KG1 (cell line): ENCODE measurements around the gene RPS14.
"Not testable (repeated sequence)": the region's sequence is repeated elsewhere in the genome, so short reads cannot be mapped to it uniquely, and the experiment has no call there.

Source experiments
- DNase-seq: peaks from one replicate; lab custom pipeline; 2025; lab: John Stamatoyannopoulos, UW

The RPS14 gene

GRCh38 chr5:150479416-150479815 is 29.9 kb upstream of the RPS14 start:
- no peak for DNase-seq

DNA sequence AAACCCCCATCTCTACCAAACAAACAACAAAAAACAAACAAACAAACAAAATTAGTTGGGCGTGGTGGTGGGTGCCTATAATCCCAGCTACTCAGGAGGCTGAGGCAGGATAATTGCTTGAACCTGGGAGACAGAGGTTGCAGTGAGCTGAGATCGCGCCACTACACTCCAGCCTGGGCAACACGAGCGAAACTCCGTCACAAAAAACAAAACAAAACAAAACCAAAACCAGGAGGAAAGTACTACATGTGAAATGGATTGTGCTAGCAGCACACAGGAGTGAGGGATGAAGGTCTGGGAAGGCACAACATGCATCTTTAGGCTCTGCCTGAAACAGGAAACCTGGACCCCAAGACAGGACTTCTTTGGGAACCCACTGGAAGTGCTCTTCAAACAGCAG is 27.0 kb upstream of the RPS14 start:
- not testable (repeated sequence) for DNase-seq

GRCh38 chr5:150473673-150474358 is 24.3 kb upstream of the RPS14 start:
- no peak for DNase-seq

DNA sequence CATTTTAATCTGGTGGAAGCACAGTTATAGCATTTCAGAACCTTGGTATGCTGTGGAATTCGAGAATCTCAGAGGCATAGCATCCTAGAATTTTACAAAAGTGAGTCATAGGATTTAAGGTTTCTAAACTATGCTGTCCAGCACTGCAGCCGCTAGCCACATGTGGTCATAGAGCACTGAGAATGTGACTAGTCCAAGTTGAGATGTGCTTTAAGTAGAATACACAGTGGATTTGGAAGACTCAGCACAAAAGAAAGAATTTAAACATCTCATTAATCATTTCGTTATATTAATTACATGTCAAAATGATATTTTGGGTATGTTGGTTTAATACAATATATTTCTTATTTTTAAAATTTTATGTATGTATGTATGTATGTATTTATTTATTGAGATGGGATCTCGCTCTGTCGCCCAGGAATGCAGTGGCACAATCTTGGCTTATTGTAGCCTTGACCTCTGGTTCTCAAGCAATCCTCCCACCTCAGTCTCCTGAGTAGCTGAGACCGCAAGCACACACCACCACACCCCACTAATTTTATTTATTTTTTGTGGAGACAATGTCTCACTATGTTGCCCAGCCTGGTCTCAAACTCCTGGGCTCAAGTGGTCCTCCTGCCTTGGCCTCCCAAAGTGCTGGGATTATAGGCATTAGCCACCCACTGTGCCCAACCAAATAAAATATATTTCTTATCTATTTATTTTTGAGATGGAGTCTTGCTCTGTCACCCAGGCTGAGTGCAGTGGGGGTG is 20.4 kb upstream of the RPS14 start:
- no peak for DNase-seq

DNA sequence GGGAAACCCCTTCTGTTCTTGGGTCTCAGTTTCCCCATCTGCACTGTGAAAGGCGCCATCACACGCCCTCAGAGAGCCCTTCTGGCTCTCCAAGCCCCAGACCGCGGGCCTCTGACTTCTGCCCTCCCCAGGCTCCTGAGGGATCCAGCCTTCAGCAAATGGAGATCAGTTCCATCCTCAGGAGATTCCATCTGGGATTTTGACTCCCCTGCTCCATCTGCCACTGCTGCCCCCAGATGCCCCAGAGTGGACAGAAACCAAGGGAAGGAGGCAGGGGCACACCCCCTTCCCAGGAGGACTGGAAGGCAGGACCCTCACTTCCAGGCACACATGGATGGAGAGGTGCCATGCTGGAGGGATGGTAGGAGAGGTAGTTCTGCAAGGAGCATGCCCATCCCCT is 18.7 kb upstream of the RPS14 start:
- DNase-seq: no peak

- DNase-seq: no peak
These were observed 16.4 kb upstream of the RPS14 start for GRCh38 chr5:150465927-150466326.

GRCh38 chr5:150464554-150465012 is 15.0 kb upstream of the RPS14 start:
- no peak for DNase-seq

- no peak for DNase-seq
These were observed 11.7 kb upstream of the RPS14 start for GRCh38 chr5:150461231-150461630.

DNA sequence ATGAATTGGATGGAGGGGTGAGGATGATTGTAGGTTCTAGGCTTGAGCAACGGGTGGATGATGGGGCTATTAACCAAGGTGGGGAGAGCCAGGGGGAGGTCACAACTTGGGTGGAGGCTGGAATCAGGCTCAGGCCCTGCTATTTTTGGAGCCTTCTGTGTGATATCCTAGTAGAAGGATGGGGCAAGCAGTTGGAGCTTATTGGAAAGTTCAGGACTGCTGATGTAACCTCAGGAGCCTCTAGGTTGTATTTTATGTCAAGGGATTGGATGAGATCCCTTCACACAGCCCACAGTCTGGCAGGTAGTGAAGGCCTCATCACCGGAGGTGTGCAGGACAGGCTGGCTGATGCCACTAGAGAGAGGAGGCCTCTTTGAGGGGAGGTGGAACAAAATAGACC is 11.2 kb upstream of the RPS14 start:
- no peak for DNase-seq

DNA sequence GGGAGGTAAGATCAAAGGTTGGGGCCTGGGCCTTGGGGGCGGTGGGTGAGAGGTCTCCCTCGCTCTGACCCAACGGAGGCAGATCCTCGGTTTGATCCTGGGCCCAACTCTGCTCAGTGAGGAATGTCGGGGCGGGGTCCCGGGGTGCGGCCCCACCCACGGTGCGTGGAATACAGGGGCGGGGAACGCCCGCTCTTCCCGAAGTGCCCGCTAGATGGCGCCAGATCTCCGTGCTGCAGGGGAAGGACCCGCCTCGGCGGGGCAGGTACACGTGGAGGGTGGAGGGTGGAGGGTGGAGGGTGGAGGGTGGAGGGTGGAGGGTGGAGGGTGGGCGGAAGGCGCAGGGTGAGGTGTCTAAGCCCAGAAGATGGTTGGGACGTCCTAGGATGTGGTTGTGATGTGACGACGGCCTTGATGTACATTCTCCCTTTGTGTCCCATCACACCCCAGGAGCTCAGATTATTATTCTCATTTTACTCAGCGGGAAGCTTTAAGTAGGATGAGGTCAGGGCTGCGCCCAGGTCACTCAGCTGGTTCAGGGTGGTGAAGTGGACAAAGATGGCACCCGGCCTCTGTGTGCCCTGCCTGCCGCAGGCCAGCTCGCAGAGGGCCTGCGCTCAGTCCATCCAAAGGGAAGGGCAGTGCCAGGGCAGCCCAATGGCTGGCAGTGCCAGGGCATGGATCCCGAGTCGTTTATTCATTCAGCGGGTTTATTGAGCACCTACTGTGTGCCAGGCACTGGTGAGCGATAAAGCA is 9.4 kb upstream of the RPS14 start:
- DNase-seq: peak; percentile 6

DNA sequence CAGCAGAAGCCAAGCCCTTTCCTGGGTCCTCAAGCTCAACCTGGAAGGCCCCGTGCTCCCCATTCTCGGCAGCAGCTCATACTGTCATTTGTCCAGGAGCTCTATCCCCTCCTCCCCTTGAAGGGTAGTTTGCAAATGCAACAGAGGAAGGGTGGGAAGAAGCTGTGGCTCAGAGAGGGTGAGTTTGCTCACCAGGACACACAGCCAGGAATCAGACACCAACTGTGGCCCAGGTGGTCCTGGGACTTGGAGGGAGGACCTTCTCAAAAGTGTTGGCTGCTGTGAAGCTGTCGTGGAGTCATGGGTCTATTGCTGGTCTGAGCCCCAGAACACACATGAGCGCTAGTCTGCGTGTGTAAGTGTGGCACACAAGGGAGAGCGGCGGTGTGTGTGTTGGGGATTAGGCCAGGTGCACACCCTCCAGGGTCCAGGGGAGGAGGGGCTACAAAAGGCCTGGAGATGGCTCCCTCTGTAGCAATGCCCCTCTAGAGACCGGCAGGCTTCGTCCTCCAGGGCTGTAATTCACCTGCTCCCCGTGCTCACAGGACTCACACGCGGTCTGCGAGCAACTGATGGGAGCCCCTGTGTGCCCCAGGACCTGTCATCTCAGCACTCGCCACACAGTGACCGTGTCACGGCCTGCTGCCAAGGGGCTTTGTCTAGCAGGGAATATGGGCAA is 8.2 kb upstream of the RPS14 start:
- DNase-seq: no peak

DNA sequence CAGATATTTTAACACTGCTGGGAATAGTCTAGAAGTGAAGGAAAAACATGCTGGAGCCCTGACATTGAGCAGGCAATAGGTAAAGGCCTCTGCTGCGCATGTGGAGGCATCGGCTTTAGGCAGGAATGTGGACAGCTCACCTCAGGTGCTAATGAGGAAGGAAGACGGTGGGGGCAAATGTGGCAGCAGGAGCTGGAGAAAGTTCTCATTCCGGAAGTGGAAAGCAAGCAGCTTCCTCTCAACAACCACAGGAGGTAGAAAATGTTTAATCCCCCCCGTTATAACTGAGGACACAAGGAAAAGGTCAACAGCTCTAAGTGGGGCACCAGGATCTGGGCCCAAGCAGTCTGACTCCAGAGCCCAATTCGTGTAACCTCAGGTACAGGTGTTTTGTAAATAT is 7.6 kb upstream of the RPS14 start:
- DNase-seq: no peak

DNA sequence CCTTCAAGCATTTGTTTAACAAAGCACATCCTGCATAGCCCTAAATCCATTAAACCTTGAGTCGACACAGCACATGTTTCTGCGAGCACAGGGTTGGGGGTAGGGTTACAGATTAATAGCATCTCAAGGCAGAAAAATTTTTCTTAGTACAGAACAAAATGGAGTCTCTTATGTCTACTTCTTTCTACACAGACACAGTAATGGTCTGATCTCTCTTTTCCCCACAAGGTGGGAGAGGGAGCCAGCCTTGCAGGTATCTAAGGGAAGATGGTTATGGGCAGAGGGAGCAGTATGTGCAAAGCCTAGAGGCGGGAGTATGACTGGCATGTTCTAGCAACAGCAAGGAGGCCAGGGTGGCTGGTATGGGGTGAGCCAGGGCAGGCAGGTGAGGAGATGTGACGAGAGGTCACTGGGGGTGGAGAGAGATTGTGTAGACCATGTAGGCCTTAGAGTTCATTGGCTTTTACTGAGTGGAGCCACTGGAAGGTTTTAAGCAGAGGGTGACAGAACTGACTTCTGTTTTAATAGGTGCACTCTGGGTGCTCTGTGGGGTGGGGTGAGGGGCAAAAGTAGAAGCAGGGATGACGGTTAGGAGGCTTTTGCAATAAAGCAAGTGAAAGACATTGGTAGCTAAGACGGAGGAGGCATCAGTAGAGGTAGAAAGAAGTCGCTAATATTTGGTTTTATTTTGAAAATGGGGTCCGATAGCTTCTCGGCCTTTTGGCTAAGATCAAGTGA is 5.1 kb upstream of the RPS14 start:
- no peak for DNase-seq

DNA sequence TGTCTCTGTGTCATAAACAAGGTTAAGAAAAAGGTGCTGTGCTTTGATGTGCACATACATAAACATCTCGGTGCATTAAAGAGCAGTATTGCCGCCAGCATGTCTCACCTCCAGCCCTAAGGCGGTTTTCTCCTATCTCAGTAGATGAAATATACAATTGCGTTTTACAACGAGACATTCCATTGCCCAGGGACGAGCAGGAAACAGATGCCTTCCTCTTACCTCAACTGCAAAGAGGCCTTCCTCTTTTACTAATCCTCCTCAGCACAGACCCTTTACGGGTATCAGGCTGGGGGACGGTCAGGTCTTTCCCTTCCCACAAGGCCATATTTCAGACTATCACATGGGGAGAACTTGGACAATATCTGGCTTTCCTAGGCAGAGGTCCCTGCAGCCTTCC is 4.5 kb upstream of the RPS14 start:
- peak; percentile 40 for DNase-seq

DNA sequence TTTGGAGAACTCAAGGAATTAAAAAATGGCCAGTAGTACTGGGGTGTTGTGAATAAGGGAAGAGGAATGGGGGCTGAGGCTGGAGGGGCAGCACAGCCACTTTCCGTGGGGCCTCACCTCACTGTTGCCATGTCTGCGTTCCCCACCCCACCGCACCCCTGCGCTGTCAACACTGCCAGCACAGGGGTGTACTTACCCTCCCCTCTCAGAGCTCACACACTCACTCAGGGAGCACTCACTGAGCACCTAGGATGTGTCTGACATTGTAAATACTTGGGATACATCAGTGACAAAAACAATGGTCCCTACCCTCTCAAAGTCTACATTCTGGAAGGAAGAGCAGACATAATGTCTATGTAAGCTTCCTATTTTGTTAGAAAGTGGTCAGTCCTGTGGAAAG is 3.4 kb upstream of the RPS14 start:
- no peak for DNase-seq

- DNase-seq: no peak
These were observed 2.1 kb upstream of the RPS14 start for GRCh38 chr5:150451594-150451993.

DNA sequence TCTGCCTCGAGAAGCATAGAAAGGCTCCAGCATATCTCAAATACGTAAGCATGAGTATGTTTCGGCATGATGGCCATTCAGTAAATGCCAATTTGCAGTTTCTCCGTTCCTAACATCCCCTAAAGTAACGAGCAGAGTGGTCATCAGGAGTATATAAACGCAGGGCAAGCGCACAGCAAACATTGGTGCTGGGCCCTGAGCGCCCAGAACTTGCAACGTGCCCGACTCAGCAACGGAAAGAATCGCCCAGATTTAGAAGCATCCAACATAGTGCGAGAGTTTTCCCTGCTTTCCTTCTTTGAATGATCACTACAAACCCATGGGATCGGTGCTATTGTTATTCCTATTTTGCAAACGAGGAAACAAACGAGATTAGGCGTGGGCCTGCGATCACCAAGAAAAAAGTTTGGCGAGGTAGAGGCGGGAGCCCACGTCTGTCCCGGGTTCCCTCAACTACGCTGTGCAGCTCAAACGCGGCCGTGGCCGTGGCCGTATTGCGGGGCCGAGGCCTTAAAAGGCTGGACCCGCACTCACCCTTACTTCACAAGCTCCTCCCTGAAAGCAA is 505 bp downstream of the RPS14 start:
- DNase-seq: no peak

- DNase-seq: no peak
These were observed 1.2 kb downstream of the RPS14 start for GRCh38 chr5:150448334-150448733.

DNA sequence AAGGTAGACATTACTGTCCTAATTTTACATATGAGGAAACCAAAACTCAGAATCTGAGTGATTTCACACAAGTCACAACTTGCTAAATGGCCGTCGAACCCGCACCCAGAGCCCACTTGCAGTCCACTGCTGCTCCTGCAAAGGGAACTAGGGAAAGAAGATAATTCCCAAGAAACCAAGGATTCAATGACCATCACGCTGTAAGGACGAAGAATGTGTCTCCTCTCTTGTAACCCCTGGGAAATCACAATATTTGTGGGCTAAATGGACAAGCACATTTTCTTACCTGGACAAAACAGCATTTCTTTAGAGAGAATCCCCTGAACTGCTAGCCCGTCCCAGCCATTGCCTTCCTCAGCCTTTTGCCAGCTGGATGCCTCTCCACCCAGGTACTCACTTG is 2.4 kb downstream of the RPS14 start:
- no peak for DNase-seq

- no peak for DNase-seq
These were observed 3.0 kb downstream of the RPS14 start for GRCh38 chr5:150446583-150446982.

DNA sequence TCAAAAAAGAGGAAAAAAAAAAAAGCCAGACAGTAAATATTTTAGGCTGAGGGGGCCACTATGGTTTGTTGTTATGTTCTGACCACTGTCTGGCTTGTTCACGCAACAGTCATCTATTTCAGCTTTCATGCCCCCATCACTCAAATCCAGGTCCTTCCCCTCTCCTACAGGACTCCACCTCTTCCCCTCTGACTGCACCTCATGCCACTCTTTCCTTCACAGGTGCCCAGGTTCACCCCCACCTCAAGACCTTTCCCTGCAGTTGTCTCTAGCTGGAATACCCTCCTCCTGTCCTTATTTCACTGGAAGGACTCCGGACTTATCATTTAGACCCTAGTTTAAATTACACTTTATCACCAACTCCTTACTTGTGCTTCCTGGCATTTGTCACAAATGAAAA is 3.5 kb downstream of the RPS14 start:
- no peak for DNase-seq
